Stimulated activated CD8-positive, alpha-beta memory T cell treated with anti-CD3 and anti-CD28 coated beads, Interleukin-7, amount 100 ng/mL, for 4 hours (primary cell): ENCODE results near the gene TMX4.

Experiments used
- DNase-seq, 2 donors: peaks; one replicate each; pipeline ENCODE4 v3.0.0-alpha.2; 2020; ENCODE audit warnings: low read depth in 2 of 2

Gene TMX4

GRCh38 chr20:8018958-8019245, 659 bp downstream of the TMX4 start:
- DNase-seq = peak in 1 of 2 donors; percentile 59

- DNase-seq = no peak
Observed at GRCh38 chr20:8012724-8013123, 6.8 kb downstream of the TMX4 start.

GRCh38 chr20:8008733-8009132, 10.8 kb downstream of the TMX4 start:
- DNase-seq = no peak

GRCh38 chr20:8007490-8007889, 12.1 kb downstream of the TMX4 start:
- no peak for DNase-seq

GRCh38 chr20:8005575-8006366, 13.8 kb downstream of the TMX4 start:
- no peak for DNase-seq

GRCh38 chr20:8005033-8005432, 14.5 kb downstream of the TMX4 start:
- DNase-seq = no peak

GRCh38 chr20:8002056-8002455, 17.5 kb downstream of the TMX4 start:
- no peak for DNase-seq

- DNase-seq = no peak
Observed at GRCh38 chr20:8000796-8001195, 18.8 kb downstream of the TMX4 start.

GRCh38 chr20:7996898-7997297, 22.7 kb downstream of the TMX4 start:
- no peak for DNase-seq

GRCh38 chr20:7994809-7995208, 24.8 kb downstream of the TMX4 start:
- no peak for DNase-seq

- no peak for DNase-seq
Observed at GRCh38 chr20:7993703-7994102, 25.9 kb downstream of the TMX4 start.

- DNase-seq = no peak
Observed at GRCh38 chr20:7993238-7993637, 26.3 kb downstream of the TMX4 start.

GRCh38 chr20:7990385-7990784, 29.2 kb downstream of the TMX4 start:
- no peak for DNase-seq

- DNase-seq = no peak
Observed at GRCh38 chr20:7989379-7989778, 30.2 kb downstream of the TMX4 start.

GRCh38 chr20:7985916-7986315, 33.6 kb downstream of the TMX4 start:
- DNase-seq = no peak

- DNase-seq = no peak
Observed at GRCh38 chr20:7984192-7984591, 35.4 kb downstream of the TMX4 start.

GRCh38 chr20:7981374-7981773, 38.2 kb downstream of the TMX4 start:
- DNase-seq = no peak

- DNase-seq = no peak
Observed at GRCh38 chr20:7980332-7981046, 39.1 kb downstream of the TMX4 start.

GRCh38 chr20:7977709-7978108, 41.9 kb downstream of the TMX4 start:
- no peak for DNase-seq

- no peak for DNase-seq
Observed at GRCh38 chr20:7975851-7976414, 43.6 kb downstream of the TMX4 start.

GRCh38 chr20:7974785-7975435, 44.7 kb downstream of the TMX4 start:
- DNase-seq = no peak

- DNase-seq = no peak
Observed at GRCh38 chr20:7971536-7972280, 47.9 kb downstream of the TMX4 start.
